Fibroblast of peridontal ligament (primary cell): Measurements from ENCODE around the gene MEOX2.
A peak's percentile ranks its signal among the peaks of the same experiment; 100 is the strongest.

Experiments
- DNase-seq: peaks from one replicate; pipeline ENCODE4 v3.0.0-alpha.2; 2010; ENCODE audit errors: extremely low read depth

The MEOX2 gene

DNA sequence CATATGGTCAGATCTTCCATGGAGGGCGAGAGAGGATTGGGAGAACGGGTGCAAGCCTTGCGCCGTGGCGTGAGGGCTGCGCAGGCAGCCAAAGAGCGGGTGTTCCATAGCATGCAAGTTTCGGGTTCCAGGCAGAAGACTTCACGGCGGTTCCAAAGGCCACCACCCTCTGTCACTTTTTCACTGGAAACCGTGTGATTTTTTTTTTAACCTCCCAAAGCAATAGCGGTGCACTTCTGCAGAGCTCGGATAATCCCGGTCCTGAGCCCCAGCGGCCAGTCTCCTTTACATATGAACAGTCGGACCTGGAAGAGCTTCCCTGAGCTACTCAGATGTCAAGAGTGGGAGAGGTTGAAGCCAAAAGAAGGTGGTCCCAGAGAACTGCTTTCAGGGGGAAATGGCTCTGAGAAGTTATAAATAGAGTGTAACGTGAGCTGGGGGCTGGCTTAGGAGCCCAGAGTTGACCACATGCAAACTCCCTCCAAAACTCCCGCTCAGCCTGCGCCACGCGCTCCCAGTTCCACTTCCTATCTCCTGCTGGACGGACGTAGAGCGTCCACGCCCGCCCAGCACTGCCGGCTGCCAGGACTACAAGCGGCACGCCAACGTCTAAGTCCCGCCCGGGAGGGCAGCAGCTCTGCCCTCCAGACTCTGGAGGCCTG, at the start of gene MEOX2:
Gene MEOX2, minus strand, starts transcription at position 389 of the 662 bp plus-strand sequence. Its CDS starts 281 bp downstream, at position 108.
- peak; percentile 47 for DNase-seq

- no peak for DNase-seq
Observed at GRCh38 chr7:15729746-15730145, 43.3 kb upstream of the MEOX2 start.

DNA sequence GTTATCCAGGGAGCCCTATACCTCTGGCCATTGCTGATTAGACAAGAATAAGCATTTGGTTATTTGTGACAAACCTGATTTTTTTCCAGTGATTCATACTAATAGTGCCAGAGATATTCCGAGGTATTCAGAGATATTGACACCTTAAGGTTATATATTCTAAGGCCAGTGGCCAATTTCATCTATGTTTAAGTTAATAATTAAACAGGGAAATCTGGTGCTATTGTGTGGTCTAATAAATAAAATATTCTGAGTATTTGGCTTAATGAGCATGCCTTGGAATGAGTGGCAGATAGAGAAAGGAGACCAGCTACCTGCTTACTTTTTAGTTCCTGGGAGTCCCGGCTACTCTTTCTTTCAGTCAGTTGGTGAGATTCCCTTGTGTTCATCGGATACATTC, 38.6 kb upstream of the MEOX2 start:
- no peak for DNase-seq

DNA sequence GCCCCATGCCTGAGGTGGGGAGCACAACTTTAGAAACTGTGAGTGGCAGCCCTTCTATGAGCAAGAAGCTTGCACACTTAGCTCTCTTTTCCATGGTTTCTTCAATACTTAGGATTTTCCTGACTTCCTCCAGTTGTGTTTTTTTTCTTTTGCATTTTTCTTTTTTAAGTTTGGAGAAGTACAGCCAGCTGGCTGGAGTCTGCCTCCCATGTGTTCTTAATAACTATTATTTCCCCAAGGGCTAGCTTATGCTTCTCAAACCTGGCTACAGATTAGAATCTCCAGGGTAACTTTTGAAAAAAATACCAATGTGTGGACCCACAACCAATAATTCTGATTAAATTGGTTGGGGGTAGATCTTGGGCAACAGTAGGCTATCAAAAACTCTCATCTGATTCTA, 37.4 kb upstream of the MEOX2 start:
- peak; percentile 76 for DNase-seq

DNA sequence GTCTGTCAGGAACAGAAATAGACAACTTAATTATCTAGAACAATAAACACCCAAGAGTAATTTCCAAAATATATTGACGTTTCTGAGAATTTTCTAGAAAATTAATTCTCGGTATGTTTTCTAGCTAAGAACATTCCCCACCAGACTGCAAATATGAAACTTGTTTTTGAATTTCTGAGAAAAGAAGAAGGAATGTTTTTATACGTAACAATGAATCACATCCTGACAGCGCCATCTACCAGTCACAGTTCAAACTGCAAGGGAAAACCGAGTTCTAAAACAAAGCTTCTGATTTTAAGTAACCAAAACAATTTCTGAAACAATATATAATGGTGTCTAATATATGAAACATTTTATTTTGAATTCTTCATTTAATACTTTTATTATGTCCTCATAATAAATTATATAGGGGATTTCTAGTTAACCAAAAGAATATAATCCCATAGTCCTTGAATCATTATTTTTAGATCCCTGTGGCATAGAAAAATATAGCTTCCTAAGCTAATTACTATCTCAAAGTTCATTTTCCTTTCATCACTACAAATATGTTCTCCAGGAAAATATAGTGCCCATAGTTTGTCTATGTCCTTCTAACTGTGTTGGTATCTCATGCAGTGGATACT, 34.5 kb upstream of the MEOX2 start:
- DNase-seq: peak; percentile 71

GRCh38 chr7:15719311-15719710, 32.8 kb upstream of the MEOX2 start:
- peak; percentile 15 for DNase-seq

DNA sequence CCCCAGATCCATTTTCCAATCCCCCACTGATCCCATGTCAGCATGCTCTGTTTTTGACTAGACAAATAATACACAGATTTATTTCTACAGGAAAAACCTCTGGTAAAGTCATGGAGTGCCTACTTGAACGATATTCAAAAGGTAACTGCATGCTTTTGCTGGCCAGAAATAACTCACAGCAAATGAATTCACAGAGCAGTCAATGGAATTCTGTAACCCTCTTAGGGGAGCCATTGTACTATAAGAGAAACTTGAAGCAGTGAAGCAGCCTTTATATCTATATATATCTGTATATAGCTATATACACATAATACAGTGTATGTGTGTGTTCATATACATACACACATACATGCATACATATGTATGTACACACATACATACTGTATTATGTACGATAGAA, 29.0 kb upstream of the MEOX2 start:
- no peak for DNase-seq

GRCh38 chr7:15709978-15710377, 23.5 kb upstream of the MEOX2 start:
- no peak for DNase-seq

DNA sequence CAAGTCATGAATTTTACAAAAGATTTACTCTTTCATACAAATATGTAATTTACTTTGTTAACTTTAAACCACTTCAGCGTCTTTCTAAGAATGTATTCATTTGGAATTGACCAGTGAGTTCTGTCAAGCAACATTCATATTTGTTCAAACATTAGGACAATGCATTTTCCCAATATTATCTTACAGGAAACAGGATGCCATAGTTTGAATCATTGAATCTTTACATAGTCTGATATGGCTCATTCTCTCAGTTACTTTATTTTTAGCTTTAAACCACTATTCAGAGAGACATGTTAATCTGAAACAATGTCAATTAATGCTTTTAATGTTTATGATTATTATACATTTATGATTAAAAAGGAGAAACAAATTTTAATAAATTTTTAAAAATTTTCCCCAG, 21.1 kb upstream of the MEOX2 start:
- no peak for DNase-seq

DNA sequence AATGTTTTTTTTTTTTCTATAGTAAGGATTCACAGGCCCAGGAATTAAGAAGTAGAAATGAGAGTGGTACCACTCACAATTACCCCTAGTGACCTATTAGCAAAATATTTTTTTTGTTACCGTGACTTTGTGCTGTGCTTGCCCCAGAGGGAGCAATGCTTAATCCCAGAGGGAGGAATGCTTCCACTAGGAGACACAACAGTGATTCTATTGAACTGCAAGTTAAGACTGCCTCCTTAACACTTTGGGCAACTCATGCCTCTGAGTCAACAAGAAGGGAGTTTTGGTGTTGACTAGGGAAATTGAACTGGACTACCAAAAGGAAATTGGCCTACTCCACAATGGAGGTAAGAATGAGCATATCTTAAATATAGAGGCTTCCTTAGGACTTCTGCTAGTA, 17.2 kb upstream of the MEOX2 start:
- DNase-seq: no peak

DNA sequence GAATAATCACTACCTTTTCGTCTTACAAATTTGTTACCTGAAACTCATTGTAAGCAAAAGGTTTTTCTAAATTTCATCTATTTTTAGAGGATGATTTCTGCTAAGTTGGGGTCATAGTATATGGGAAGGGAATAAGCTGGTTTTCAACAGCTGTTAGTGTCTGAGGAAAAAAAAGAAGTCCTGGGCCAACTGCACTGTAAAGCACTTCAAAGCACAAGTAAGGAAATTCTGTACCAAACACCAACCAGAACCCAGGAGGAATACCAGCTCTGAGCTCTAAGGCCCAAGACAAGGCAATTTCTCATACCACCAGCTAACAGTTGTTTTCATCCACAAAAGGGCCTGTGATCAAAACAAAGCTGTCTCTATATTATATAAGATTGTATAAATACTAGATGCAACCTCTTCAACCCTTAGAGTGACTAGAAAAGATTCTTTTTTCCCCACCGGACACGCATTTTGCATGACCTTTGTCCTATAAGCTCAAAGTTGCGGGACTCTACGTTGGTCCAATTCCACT, 6.1 kb upstream of the MEOX2 start:
- DNase-seq: no peak

DNA sequence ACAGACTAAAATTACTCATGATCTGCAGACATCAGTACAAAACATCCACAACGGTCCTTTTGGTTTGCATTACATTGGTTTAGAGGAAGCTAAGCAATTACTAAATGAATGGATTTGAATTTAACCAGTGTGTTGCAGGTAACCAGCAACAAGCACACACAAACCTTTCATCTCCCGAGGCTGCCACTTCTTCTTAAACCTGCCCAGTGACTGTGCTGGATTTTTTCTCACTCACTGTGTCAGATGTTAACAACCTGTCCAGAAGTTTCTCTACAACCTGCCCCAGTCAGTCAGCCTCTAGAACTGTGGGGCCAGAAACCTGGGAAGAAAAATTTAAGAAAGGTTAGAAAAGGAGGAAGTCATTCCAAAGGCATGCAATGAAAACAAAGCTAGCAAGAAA, 2.4 kb upstream of the MEOX2 start:
- no peak for DNase-seq

DNA sequence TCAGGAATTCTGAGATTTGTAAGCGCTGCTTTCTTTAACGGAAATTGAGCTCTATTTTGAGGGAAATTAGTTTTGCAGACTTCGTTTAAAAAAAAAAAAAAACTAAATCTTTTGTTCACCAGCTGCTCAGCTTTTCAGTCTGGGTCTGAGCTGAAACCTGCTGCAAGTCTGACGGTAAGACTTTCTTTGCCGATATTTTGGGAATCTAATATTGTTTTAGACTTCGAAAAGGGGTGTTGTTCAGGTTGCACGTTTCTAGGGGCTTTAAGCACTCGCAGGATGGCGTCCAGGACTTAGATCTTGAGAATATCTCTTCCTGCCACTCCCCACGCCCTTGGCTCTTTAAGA, 1.8 kb upstream of the MEOX2 start:
- no peak for DNase-seq

DNA sequence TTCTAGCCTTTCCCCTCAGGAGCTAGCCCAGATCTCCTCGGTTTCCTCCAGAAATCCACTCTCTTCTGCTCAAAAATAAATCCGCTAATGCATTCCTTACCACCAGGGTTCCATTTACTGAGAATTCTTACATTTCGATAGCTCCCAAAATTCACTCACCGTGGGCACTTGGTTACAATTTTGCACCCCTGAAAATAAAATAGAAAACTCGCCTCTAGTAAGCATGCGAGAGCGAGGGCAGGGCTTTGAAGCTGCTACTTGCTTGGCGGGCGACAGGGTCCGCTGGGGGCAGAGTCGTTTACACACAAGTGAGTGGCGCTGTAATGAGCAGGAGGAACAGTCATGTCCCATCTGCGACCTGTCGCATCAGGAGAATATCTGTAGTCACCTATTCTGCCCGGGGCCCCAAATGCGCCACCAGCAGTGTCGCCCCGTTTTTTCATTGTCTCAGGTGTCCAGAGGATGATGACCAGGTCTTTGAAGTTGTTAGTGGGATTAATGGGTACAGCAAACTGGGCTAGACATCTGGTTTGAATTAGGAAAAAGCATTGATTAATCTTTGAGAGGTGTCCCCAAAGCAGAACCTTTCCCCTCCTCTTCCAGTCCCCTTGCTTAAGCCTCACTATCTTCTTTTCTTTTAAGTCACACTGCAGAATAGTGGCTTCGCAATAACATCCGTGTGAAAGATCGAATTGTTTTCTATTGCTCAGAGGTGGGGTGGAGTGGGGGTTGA, 1.2 kb upstream of the MEOX2 start:
- no peak for DNase-seq

GRCh38 chr7:15686957-15687545, 568 bp upstream of the MEOX2 start:
- DNase-seq: no peak

DNA sequence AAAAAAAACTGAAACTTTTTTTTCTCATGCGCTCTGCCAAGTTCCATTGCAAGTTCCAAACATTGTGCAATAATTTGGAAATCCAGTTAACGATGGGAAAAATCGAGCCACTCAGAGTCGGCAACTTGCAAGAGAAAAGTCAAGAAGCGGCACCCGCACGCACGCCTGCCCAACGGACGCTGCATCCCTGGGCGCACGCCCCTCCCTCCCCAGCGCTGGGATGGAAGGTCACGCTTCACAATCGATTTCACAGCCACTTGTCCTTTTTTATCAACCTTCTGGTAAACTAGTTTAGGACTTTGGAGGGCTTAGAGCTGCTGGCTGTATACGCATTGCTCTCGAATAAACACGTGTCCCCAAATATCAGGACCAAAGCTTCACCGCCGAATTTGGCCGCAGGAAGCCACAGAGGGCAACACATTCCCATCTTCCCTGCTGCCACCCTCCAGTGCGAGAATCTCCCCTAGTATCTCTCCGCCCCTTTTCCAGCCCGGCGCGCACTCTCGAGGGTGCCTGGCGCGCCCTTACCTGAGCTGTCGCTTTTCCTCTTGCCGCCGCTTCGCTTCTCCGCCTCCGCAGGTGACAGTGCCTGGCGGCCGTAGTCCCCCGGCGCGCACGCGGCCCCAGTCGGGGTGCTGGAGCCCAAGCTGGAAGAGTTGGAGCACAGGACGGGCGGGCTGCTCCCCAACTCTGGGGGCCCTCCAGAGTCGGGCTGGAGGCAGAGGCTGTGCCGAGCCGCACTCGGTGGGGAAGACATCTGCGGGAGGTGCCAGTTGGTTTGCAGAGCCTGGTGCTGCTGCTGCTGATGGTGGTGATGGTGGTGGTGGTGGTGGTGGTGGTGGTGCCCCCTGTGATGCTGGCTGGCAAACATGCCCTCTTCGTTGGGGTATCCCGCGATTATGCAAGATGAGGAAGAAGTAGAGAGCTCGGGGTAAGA, 857 bp downstream of the MEOX2 start:
- DNase-seq: peak; percentile 83

GRCh38 chr7:15684871-15685270, 1.6 kb downstream of the MEOX2 start:
- DNase-seq: no peak

DNA sequence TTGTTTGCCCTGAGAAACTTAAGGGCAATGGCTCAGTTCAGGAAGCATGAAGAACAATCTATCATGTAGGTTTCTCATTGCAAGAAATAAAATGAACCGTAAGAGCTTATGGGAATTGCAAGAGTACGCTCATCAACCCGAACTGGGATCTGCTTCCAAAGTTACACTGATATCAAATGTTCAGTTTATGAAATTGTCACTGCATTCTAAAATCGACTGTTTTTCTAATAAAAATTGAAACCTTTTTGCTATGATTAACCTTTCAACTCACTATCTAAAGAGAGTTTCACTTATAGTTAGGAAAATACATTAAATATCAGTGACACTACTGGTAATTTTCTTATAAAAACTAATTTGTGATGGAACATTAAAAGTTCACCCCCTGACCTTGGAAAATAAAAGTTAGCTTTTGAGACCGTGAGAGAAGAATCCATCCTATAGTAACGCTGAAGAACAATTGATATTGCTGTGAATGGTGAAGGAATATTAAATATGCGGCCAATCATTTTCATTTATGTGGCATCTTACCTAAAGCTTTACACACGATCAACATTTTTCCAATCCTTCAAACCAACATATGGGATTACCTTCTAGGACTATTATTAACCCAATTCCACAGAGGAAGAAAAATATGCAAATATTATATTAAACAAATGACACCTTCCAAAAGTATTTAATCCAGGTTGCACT, 2.2 kb downstream of the MEOX2 start:
- no peak for DNase-seq

- DNase-seq: no peak
Observed at GRCh38 chr7:15682751-15683245, 3.7 kb downstream of the MEOX2 start.

DNA sequence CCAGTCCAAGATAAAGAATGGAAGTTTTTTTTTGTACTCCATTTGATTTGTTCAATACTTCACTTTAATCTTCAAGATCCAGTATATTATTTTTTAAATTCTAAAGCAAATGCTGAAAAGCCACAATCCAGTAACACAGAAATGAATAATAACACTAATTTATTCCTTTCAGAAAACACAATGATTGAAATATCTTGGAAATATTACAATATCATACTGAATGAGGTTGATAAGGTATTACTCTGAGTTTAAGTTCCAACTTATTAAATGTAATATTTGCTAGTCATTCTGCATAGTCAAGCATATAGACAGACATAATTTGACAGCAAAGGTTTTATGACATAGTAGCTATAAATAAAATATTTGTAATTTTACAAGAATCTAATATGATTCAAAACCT, 4.4 kb downstream of the MEOX2 start:
- no peak for DNase-seq

GRCh38 chr7:15681631-15682030, 4.9 kb downstream of the MEOX2 start:
- DNase-seq: no peak
